Measurements from ENCODE around the gene PTPRA. TPM values are rescaled to one million over a fixed set of nuclear protein-coding genes. Genes with fewer than 3 reads are reported as not detected.

Gene PTPRA
- total and polyA plus RNA-seq, 2 of the 4 experiments (the other 2 are of a cell fraction), result 35.0 to 50.0 TPM

DNA sequence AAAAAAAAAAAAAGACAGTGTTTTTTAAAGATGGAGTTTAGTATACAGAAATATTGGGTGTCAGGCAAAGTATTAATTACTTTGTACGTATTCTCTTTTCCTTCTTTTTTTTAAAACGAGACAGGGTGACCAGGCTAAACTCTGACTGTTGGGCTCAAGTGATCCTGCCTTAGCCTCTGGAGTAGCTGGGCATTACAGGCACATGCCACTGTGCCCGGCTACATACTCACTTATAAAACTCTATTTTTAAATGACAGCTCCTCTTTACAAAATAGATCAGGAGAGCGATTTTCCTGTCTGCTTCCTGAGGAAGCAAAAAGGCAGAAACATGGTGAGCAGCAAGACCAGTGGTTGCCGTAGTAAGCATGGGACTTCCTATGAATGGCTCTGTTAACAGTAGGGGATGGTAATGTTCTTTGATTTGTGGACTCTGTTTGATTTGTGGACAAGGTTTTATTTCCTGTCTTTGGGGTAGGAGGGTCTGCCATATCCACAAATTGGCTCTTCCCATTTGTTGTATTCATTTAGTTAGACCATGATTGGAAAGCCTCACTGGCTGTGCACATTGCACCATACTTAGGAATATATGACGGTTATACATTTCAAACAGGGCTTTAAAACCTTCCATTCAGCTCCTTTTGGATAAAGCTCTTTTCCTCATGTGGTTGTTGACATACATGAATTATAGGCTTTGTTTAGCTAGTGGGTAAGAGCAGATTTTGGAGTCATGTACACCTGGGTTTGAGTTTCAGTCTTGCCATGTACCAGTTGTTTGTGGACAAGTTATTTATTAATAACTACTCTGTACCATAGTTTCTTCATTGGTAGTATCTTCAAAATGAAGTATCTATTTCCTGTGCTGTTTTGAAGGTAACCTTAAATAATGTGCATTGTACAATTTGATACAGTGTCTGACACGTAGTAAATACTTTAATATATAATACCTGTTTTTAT is 45.1 kb downstream of the PTPRA start:
- no CpG with 5 or more reads among the region's 7 CpGs for WGBS, 2 experiments (ENCODE audit: extremely low coverage in 2 of 2, insufficient read length in 1 of 2)
- no peak overlapping the region for H3K4me3 ChIP-seq (ENCODE audit: insufficient read depth, low read depth, low read length)
- H3K14ac ChIP-seq (replicated peaks; ENCODE audit: low read depth, low read length), result no peak overlapping the region
- peaks cover 5% of the 10 kb centered on the region; the same call in 1 of the 2 replicates for H3K9me1 ChIP-seq (ENCODE audit: insufficient read depth, low read length)
- no peak overlapping the region for H3K4ac ChIP-seq (ENCODE audit: low read depth, low read length)
- no peak overlapping the region for H4K8ac ChIP-seq (ENCODE audit: low read depth in 2 of 2, low read length in 2 of 2)
- intact Hi-C loops (cut with micrococcal nuclease) (no loop called here), in situ Hi-C loops (cut with MboI; ENCODE audit: low sequenced_read_pairs) (no loop called here), dilution Hi-C loops (cut with HindIII; ENCODE audit: low sequenced_read_pairs, unreplicated experiment) (no loop called here)
- H3K9me3 ChIP-seq (ENCODE audit: control insufficient read depth, insufficient read depth, low read length), result no peaks in the 10 kb centered on the region
- BruUV-seq (replicated peaks), result no TSS peak
- H2BK120ac ChIP-seq (ENCODE audit: low read depth, low read length), result no peak overlapping the region
- no peak overlapping the region for H2BK15ac ChIP-seq (ENCODE audit: low read depth, low read length)
- H3K23ac ChIP-seq (ENCODE audit: low read depth, low read length), result no peak overlapping the region
- H2BK5ac ChIP-seq (ENCODE audit: low read depth, low read length, poor library complexity, severe bottlenecking), result no peak overlapping the region
- H3K79me1 ChIP-seq (ENCODE audit: low read depth in 1 of 2, low read length in 2 of 2), result peaks cover 25 to 57% of the 10 kb centered on the region in 2 experiments; a peak in 3 of 4 replicates
- DNase-seq (no peak), ATAC-seq (ENCODE audit: low read depth) (no peak)
- no peaks in the 10 kb centered on the region for H3K27me3 ChIP-seq (ENCODE audit: control insufficient read depth, insufficient read depth, low read length)
- no peak overlapping the region for H3K18ac ChIP-seq (ENCODE audit: low read depth, low read length)
- H4K5ac ChIP-seq (ENCODE audit: low read depth, low read length), result no peak overlapping the region
- H2BK20ac ChIP-seq (ENCODE audit: low read depth, low read length), result no peak overlapping the region
- no peak overlapping the region for H2AFZ ChIP-seq (replicated peaks; ENCODE audit: low read length, poor library complexity)
- no peak overlapping the region for H4K91ac ChIP-seq (ENCODE audit: insufficient read depth, low read depth, low read length)
- peaks cover 9% of the 10 kb centered on the region; the same call in 1 of the 2 replicates for H4K20me1 ChIP-seq (ENCODE audit: insufficient read depth, low read length)
- TF ChIP-seq MAZ (IDR thresholded peaks at IDR 0.05; ENCODE audit: borderline replicate concordance, low read depth, low read length) (no peak), USF2 (IDR thresholded peaks at IDR 0.05; ENCODE audit: low read depth, low read length) (no peak), BHLHE40 (IDR thresholded peaks at IDR 0.05; ENCODE audit: low read depth, low read length) (no peak), CEBPB (IDR thresholded peaks at IDR 0.05; ENCODE audit: low read depth, low read length) (no peak), RFX5 (IDR thresholded peaks at IDR 0.05; ENCODE audit: low read depth, low read length) (no peak), SMC3 (IDR thresholded peaks at IDR 0.05; ENCODE audit: low read depth, low read length) (no peak)
- H2AK9ac ChIP-seq (replicated peaks; ENCODE audit: low read depth, low read length, poor library complexity), result no peak overlapping the region
- no peak overlapping the region for H3K4me2 ChIP-seq (ENCODE audit: low read depth, low read length)
- CTCF ChIA-PET, result interaction anchor here (0.7 to 0.8 kb wide), 2 partner anchors 51 to 68 kb away, joined by 3 to 4 read pairs; no protein-coding TSS in a partner anchor
- no peak overlapping the region for H3K9ac ChIP-seq (ENCODE audit: low read depth, low read length)
- H2AK5ac ChIP-seq (ENCODE audit: low read depth, low read length), result no peak overlapping the region
- POLR2A ChIA-PET (ENCODE audit: unreplicated experiment), result no interaction called here
- H3K27ac ChIP-seq (ENCODE audit: insufficient read depth, low read length), result no peak overlapping the region
- peaks cover 2% of the 10 kb centered on the region; the same call in 1 of the 2 replicates for H3K4me1 ChIP-seq (ENCODE audit: control insufficient read depth, insufficient read depth, low read length)
- H3K36me3 ChIP-seq (ENCODE audit: control insufficient read depth, insufficient read depth, low read length), result no peaks in the 10 kb centered on the region
- H3K56ac ChIP-seq (ENCODE audit: extremely low read depth, insufficient read depth, low read length), result no peak overlapping the region

Data from IMR-90 (cell line).